Peyer's patch (tissue), 4 donors: ENCODE measurements around the gene RILPL2. TPM values are rescaled to one million over a fixed set of nuclear protein-coding genes. Genes with fewer than 3 reads are reported as not detected.
"Not testable (repeated sequence)": the region's sequence is repeated elsewhere in the genome, so short reads cannot be mapped to it uniquely, and the experiment has no call there.

Source experiments
- DNase-seq, 3 donors: peaks; one replicate each; pipeline ENCODE4 v3.0.0-alpha.2; 2017 to 2019
- H3K27ac ChIP-seq, 4 donors: fragments of 200-600 bp; sonication (generic); one replicate each; pipeline ENCODE4 v1.5.1; 2016 to 2019
- H3K27me3 ChIP-seq, 2 donors: fragments of 200-600 bp; sonication (generic); one replicate each; pipeline ENCODE4 v1.5.1; 2019
- H3K36me3 ChIP-seq, 3 donors: fragments of 200-600 bp; sonication (generic); one replicate each; pipeline ENCODE4 v1.5.1; 2016 to 2019
- H3K4me1 ChIP-seq, 4 donors: fragments of 200-600 bp; sonication (generic); one replicate each; pipeline ENCODE4 v1.5.1; 2016 to 2019
- H3K4me3 ChIP-seq, 4 donors: fragments of 200-600 bp; sonication (generic); 1 replicate in 3 of 4; 2 replicates in 1 of 4; pipeline ENCODE4 v1.5.1; 2016 to 2019; ENCODE audit warnings: mild to moderate bottlenecking in 1 of 4
- H3K9me3 ChIP-seq, 4 donors: fragments of 200-600 bp; sonication (generic); one replicate each; pipeline ENCODE4 v1.5.1; 2016 to 2019; ENCODE audit warnings: mild to moderate bottlenecking in 1 of 4
- POLR2A ChIP-seq, 2 donors: fragments of 450-650 bp; IDR thresholded peaks; one replicate each; pipeline ENCODE4 v1.5.1; 2017; ENCODE audit warnings: antibody characterized with exemption in 2 of 2, mild to moderate bottlenecking in 2 of 2, moderate library complexity in 2 of 2
- total RNA-seq, 4 donors: library from RNA; depleted of rRNA; stranded (reverse); fragments of >200 nt; gene quantifications; one replicate each; pipeline ENCODE4 v1.1.0, GENCODE V29; 2016
- TF ChIP-seq, protein P1 (sequence below), 6 experiments: fragments of 450-650 bp in 4 of 6; fragments of 200-600 bp in 2 of 6; sonication (generic) in 1 of 6; IDR thresholded peaks; one replicate each; pipeline ENCODE4 v1.5.1; 2017 to 2019; ENCODE audit warnings: antibody characterized with exemption in 6 of 6, mild to moderate bottlenecking in 3 of 6, moderate library complexity in 1 of 6

The RILPL2 gene
- total RNA-seq, 4 donors from 2014 or later = 0.70 to 9.9 (median 2.3) TPM

GRCh38 chr12:123435636-123436016, 858 bp downstream of the RILPL2 start:
- Histone ChIP-seq H3K9me3 (no peaks in the 10 kb centered on the region), H3K4me3 (peak overlapping the region; percentile 69 to 88 (median 79)), H3K36me3 (no peaks in the 10 kb centered on the region), H3K4me1 (peaks cover 0 to 21% (median 5%) of the 10 kb centered on the region in 4 donors), H3K27me3 (no peaks in the 10 kb centered on the region), H3K27ac (peak overlapping the region; percentile 73 to 95 (median 78))
- no peak for DNase-seq
- TF ChIP-seq, protein P1, sequence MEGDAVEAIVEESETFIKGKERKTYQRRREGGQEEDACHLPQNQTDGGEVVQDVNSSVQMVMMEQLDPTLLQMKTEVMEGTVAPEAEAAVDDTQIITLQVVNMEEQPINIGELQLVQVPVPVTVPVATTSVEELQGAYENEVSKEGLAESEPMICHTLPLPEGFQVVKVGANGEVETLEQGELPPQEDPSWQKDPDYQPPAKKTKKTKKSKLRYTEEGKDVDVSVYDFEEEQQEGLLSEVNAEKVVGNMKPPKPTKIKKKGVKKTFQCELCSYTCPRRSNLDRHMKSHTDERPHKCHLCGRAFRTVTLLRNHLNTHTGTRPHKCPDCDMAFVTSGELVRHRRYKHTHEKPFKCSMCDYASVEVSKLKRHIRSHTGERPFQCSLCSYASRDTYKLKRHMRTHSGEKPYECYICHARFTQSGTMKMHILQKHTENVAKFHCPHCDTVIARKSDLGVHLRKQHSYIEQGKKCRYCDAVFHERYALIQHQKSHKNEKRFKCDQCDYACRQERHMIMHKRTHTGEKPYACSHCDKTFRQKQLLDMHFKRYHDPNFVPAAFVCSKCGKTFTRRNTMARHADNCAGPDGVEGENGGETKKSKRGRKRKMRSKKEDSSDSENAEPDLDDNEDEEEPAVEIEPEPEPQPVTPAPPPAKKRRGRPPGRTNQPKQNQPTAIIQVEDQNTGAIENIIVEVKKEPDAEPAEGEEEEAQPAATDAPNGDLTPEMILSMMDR (IDR thresholded peaks at IDR 0.05) = no peak
- no peak for TF ChIP-seq POLR2A (IDR thresholded peaks at IDR 0.05)

DNA sequence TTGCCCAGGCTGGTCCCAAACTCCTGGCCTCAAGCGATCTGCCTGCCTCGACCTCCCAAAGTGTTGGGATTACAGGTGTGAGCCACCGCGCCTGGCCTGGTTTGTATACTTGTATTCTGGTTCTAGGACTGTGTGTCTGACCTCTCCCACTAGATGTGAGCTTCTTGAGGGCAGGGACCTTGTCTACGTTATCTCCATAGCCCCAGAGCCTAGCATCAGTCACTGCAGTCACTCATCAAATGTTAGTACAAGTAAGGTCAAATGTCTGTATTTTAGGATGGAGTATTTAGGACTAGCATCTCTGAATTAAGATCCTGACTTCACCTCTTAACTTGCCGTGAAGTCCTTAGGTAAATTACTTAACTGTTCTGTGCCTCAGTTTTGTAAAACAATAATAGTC, 2.9 kb downstream of the RILPL2 start:
- Histone ChIP-seq H3K27ac (peak overlapping the region in 2 of 4 donors; percentile 16 to 95), H3K9me3 (no peaks in the 10 kb centered on the region), H3K36me3 (peaks cover 0 to 7% (median 0%) of the 10 kb centered on the region in 3 donors), H3K4me1 (peaks cover 0 to 21% (median 5%) of the 10 kb centered on the region in 4 donors), H3K27me3 (no peaks in the 10 kb centered on the region), H3K4me3 (peak overlapping the region in 2 of 4 donors; percentile 13 to 16)
- no peak for DNase-seq
- TF ChIP-seq, protein P1 (IDR thresholded peaks at IDR 0.05) = no peak
- no peak for TF ChIP-seq POLR2A (IDR thresholded peaks at IDR 0.05)

DNA sequence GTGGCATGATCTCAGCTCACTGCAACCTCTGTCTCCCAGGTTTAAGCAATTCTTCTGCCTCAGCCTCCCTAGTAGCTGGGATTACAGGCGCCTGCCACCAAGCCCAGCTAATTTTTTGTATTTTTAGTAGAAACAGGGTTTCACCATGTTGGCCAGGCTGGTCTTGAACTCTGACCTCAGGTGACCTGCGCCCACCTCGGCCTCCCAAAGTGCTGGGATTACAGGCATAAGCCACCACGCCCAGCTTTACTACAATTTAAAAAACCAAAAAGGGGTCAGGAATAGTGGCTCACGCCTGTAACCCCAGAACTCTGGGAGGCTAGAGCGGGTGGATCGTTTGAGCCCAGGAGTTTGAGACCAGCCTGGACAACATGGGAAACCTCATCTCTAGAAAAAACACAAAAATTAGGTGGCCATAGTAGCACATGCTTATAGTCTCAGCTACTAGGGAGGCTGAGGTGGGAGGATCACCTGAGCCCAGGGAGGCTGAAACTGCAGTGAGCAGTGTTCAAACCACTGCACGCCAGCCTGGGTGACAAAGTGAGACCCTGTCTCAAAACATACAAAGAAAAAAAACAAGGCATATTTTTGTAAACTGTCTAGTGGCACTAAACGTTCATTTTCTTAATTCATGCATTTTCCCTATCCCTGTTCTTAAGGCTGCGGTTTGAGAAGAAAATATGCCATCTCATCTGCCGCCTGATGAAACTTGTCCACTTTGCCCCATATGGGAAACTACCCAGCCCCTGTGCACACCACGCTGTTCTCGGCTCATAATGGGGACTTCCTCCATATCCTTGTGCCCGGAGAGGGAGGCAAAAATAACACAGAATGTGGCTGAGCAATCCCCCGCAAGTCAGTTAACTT, 4.3 kb downstream of the RILPL2 start:
- H3K36me3 ChIP-seq, H3K27me3 ChIP-seq, H3K9me3 ChIP-seq, DNase-seq: not testable (repeated sequence)
- Histone ChIP-seq H3K4me1 (peaks cover 0 to 21% (median 5%) of the 10 kb centered on the region in 4 donors), H3K27ac (peak overlapping the region in 1 of 4 donors; percentile 95), H3K4me3 (peak overlapping the region in 2 of 4 donors; percentile 13 to 16)

DNA sequence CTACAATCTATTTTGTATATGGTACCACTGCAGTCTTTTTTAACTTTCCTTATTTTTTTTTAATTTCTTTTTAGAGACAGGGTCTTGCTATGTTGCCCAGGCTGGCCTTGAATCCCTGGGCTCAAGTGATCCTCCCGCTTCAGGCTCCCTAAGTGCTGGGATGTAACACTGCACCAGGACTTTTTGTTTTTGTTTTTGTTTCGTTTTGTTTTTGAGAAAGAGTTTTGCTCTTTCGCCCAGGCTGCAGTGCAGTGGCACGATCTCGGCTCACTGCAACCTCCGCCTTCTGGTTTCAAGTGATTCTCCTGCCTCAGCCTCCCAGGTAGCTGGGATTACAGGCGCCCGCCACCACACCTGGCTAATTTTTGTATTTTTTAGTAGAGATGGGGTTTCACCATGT, 7.4 kb downstream of the RILPL2 start:
- not testable (repeated sequence) for H3K36me3 ChIP-seq

DNA sequence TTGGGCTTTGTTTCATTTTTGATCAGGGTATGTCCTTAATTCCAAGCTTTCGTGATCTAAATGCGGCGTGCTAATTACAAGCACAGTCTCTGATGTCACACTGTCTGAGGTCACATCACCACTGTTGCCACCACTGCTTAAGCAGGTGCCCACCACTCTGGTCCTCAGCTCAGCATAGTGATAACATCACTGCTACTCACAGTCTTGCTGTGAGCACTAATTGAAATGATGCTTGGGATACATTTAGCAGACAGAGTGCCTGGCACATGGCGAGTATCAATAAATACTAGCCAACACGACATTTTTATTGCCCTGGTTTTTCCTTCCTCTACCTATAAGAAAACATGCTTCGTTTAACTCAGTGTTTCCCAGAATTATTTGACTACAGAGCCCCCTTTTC, 7.9 kb downstream of the RILPL2 start:
- Histone ChIP-seq H3K27me3 (no peaks in the 10 kb centered on the region), H3K4me1 (peaks cover 0 to 7% (median 2%) of the 10 kb centered on the region in 4 donors), H3K4me3 (no peak overlapping the region), H3K27ac (peak overlapping the region in 2 of 4 donors; percentile 60 to 73), H3K36me3 (peaks cover 0 to 7% (median 0%) of the 10 kb centered on the region in 3 donors), H3K9me3 (no peaks in the 10 kb centered on the region)
- no peak for TF ChIP-seq POLR2A (IDR thresholded peaks at IDR 0.05)
- TF ChIP-seq, protein P1 (IDR thresholded peaks at IDR 0.05) = no peak
- no peak for DNase-seq

More for the DNA sequence above, 7.4 kb downstream of the RILPL2 start:
- Histone ChIP-seq H3K27ac (peak overlapping the region in 1 of 4 donors; percentile 73), H3K4me1 (peaks cover 0 to 12% (median 2%) of the 10 kb centered on the region in 4 donors)
- H3K27me3 ChIP-seq, H3K9me3 ChIP-seq, DNase-seq, H3K4me3 ChIP-seq: not testable (repeated sequence)

DNA sequence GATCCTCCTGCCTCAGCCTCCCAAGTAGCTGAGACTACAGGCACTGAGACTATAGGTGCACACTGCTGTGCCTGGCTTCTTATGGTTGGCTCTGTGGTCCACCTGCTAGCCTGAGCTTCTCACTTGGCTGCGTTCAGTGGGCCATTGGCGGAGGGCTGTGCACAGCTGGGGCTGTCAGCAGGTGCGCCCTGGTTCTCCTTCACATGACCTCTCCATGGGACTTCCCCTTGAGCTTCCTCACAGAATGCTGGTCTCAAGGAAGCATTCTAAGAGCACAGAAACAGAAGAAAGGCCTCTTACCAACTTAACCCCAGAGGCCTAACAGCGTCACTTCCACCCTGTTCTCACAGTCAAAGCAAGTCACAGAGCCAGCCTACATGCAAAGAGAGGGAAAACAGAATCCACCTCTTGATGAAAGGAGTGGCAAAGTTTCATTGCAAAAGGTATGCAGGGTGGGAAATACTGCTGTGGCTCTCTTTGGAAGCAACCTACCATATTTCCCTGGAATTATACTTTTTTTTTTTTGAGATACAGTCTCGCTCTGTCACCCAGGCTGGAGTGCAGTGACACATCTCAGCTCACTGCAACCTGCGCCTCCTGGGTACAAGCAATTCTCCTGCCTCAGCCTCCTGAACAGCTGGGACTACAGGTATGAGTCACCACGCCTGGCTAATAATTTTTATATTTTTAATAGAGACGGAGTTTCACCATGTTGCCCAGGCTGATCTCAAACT, 9.3 kb downstream of the RILPL2 start:
- peak in 2 of 3 donors; percentile 88 to 89 for DNase-seq
- no peaks in the 10 kb centered on the region for H3K9me3 ChIP-seq
- no peaks in the 10 kb centered on the region for H3K4me1 ChIP-seq
- H3K36me3 ChIP-seq = peaks cover 0 to 14% (median 0%) of the 10 kb centered on the region in 3 donors
- no peaks in the 10 kb centered on the region for H3K27me3 ChIP-seq
- no peak overlapping the region for H3K4me3 ChIP-seq
- peak overlapping the region in 2 of 4 donors; percentile 60 to 73 for H3K27ac ChIP-seq
- TF ChIP-seq POLR2A (IDR thresholded peaks at IDR 0.05) = no peak
- TF ChIP-seq, protein P1 (IDR thresholded peaks at IDR 0.05) = no peak
